Measurements from ENCODE around the gene COQ5. TPM values are rescaled to one million over a fixed set of nuclear protein-coding genes. Genes with fewer than 3 reads are reported as not detected.

The COQ5 gene
- total and polyA plus RNA-seq, 2 donors (not counting 1 experiment from before 2014, with no cell fraction given) = 38.5 to 39.1 TPM

DNA sequence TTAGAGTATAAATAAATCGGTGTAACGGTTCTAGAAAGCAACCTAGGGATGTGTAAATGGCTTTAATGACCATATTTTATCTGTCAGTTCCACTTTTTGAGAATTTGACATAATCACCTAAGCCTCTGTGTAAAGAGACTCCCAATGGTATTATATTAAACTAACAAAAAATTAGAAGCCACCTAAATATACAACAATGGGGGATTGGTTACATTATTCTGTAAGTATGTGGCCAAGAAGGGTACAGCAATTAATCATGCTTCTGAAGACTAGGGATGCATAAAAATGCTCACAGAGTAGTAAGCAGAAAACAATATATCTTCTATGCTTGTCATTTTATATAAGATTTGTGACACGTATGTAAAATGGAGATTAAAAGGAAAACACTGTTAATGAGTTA is 15.7 kb upstream of the COQ5 start:
- Histone ChIP-seq H3K27me3 (ENCODE audit: control insufficient read depth, insufficient read depth, low read length) (no peaks in the 10 kb centered on the region), H4K20me1 (ENCODE audit: control insufficient read depth, extremely low read depth, insufficient read depth, low read length) (no peaks in the 10 kb centered on the region), H2AFZ (ENCODE audit: low read length) (no peak overlapping the region), H3K27ac (ENCODE audit: insufficient read depth, low read length) (no peak overlapping the region), H3K9me3 (ENCODE audit: control insufficient read depth, insufficient read depth, low read depth, low read length) (no peaks in the 10 kb centered on the region), H3K4me3 (replicated peaks in 1 of 4; ENCODE audit: control extremely low read depth in 1 of 4, insufficient read depth in 1 of 4, low read depth in 3 of 4, low read length in 4 of 4) (no peak overlapping the region), H3K9ac (ENCODE audit: insufficient read depth, low read length) (no peak overlapping the region), H3K4me1 (ENCODE audit: control insufficient read depth, extremely low read depth, insufficient read depth, low read length) (peaks cover 3% of the 10 kb centered on the region), H3K79me2 (ENCODE audit: control insufficient read depth, insufficient read depth, low read length) (peaks cover 80% of the 10 kb centered on the region), H3K4me2 (ENCODE audit: extremely low read depth, insufficient read depth, low read length) (no peak overlapping the region), H3K36me3 (ENCODE audit: control insufficient read depth, insufficient read depth, low read length) (peaks cover 9% of the 10 kb centered on the region)
- no peak for TF ChIP-seq EZH2 (IDR thresholded peaks at IDR 0.05; ENCODE audit: low read length, missing control alignments)
- TF ChIP-seq, protein P1, sequence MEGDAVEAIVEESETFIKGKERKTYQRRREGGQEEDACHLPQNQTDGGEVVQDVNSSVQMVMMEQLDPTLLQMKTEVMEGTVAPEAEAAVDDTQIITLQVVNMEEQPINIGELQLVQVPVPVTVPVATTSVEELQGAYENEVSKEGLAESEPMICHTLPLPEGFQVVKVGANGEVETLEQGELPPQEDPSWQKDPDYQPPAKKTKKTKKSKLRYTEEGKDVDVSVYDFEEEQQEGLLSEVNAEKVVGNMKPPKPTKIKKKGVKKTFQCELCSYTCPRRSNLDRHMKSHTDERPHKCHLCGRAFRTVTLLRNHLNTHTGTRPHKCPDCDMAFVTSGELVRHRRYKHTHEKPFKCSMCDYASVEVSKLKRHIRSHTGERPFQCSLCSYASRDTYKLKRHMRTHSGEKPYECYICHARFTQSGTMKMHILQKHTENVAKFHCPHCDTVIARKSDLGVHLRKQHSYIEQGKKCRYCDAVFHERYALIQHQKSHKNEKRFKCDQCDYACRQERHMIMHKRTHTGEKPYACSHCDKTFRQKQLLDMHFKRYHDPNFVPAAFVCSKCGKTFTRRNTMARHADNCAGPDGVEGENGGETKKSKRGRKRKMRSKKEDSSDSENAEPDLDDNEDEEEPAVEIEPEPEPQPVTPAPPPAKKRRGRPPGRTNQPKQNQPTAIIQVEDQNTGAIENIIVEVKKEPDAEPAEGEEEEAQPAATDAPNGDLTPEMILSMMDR (conservative IDR thresholded peaks at IDR 0.05 in 1 of 2, IDR thresholded peaks at IDR 0.05 in 1 of 2; ENCODE audit: low read depth in 1 of 2, low read length in 2 of 2) = no peak
- DNase-seq (ENCODE audit: low read depth in 2 of 2) = no peak

DNA sequence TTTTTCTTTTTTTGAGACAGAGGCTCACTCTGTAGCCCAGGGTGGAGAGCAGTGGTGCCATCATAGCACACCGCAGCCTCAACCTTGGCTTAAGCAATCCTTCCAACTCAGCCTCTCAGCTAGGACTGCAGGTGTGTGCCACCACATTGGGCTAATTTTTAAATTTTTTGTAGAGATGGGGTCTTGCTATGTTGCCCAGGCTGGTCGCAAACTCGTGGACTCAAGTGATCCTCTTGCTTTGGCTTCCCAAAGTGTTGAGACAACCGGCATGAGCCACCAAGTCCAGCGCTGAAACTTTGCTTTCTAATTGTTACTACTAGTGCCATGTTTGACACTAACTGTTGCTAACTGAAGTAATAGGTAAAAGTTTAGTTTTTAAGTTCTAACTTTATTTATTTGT is 13.2 kb upstream of the COQ5 start:
- H3K4me3 ChIP-seq (replicated peaks in 1 of 4; ENCODE audit: control extremely low read depth in 1 of 4, insufficient read depth in 1 of 4, low read depth in 3 of 4, low read length in 4 of 4) = no peak overlapping the region
- DNase-seq (ENCODE audit: low read depth in 2 of 2) = no peak
- TF ChIP-seq, protein P1 (conservative IDR thresholded peaks at IDR 0.05 in 1 of 2, IDR thresholded peaks at IDR 0.05 in 1 of 2; ENCODE audit: low read depth in 1 of 2, low read length in 2 of 2) = no peak
- TF ChIP-seq EZH2 (IDR thresholded peaks at IDR 0.05; ENCODE audit: low read length, missing control alignments) = no peak
- peaks cover 4% of the 10 kb centered on the region for H3K36me3 ChIP-seq (ENCODE audit: control insufficient read depth, insufficient read depth, low read length)
- peaks cover 12% of the 10 kb centered on the region for H3K4me1 ChIP-seq (ENCODE audit: control insufficient read depth, extremely low read depth, insufficient read depth, low read length)
- peaks cover 4% of the 10 kb centered on the region for H4K20me1 ChIP-seq (ENCODE audit: control insufficient read depth, extremely low read depth, insufficient read depth, low read length)
- no peak overlapping the region for H3K4me2 ChIP-seq (ENCODE audit: extremely low read depth, insufficient read depth, low read length)
- no peaks in the 10 kb centered on the region for H3K27me3 ChIP-seq (ENCODE audit: control insufficient read depth, insufficient read depth, low read length)
- no peaks in the 10 kb centered on the region for H3K9me3 ChIP-seq (ENCODE audit: control insufficient read depth, insufficient read depth, low read depth, low read length)
- H3K27ac ChIP-seq (ENCODE audit: insufficient read depth, low read length) = no peak overlapping the region
- H3K9ac ChIP-seq (ENCODE audit: insufficient read depth, low read length) = no peak overlapping the region
- peaks cover 84% of the 10 kb centered on the region for H3K79me2 ChIP-seq (ENCODE audit: control insufficient read depth, insufficient read depth, low read length)
- H2AFZ ChIP-seq (ENCODE audit: low read length) = no peak overlapping the region

DNA sequence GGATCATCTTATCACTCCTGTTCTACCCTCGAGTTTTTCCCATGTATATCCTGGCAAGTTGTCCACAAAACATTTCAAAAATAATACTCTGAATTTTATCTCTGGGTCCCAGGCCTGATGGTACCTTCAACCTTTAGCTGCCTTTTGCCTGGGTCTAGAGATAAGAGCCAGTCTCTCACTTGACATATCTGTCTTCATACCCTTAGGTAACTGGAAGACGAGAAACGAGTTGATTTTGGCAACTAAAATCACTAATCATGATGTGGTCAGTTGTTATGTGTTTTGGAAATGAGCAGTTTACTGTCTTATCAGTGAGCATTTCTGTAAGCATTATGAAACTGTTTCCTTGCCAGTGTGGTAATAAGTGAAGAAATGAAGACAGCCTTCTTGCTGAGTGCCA is 11.5 kb upstream of the COQ5 start:
- Histone ChIP-seq H3K27ac (ENCODE audit: insufficient read depth, low read length) (peak overlapping the region; percentile 16), H2AFZ (ENCODE audit: low read length) (no peak overlapping the region), H3K36me3 (ENCODE audit: control insufficient read depth, insufficient read depth, low read length) (no peaks in the 10 kb centered on the region), H4K20me1 (ENCODE audit: control insufficient read depth, extremely low read depth, insufficient read depth, low read length) (peaks cover 16% of the 10 kb centered on the region), H3K4me2 (ENCODE audit: extremely low read depth, insufficient read depth, low read length) (no peak overlapping the region), H3K4me3 (replicated peaks in 1 of 4; ENCODE audit: control extremely low read depth in 1 of 4, insufficient read depth in 1 of 4, low read depth in 3 of 4, low read length in 4 of 4) (no peak overlapping the region), H3K79me2 (ENCODE audit: control insufficient read depth, insufficient read depth, low read length) (peaks cover 88% of the 10 kb centered on the region), H3K9ac (ENCODE audit: insufficient read depth, low read length) (no peak overlapping the region), H3K27me3 (ENCODE audit: control insufficient read depth, insufficient read depth, low read length) (no peaks in the 10 kb centered on the region), H3K9me3 (ENCODE audit: control insufficient read depth, insufficient read depth, low read depth, low read length) (no peaks in the 10 kb centered on the region), H3K4me1 (ENCODE audit: control insufficient read depth, extremely low read depth, insufficient read depth, low read length) (peaks cover 14% of the 10 kb centered on the region)
- DNase-seq (ENCODE audit: low read depth in 2 of 2) = peak in 1 of 2 donors; percentile 74
- TF ChIP-seq, protein P1 (conservative IDR thresholded peaks at IDR 0.05 in 1 of 2, IDR thresholded peaks at IDR 0.05 in 1 of 2; ENCODE audit: low read depth in 1 of 2, low read length in 2 of 2) = no peak
- no peak for TF ChIP-seq EZH2 (IDR thresholded peaks at IDR 0.05; ENCODE audit: low read length, missing control alignments)
